ENCODE measurements around the gene PAGE2. TPM values are rescaled to one million over a fixed set of nuclear protein-coding genes. Genes with fewer than 3 reads are reported as not detected.
A peak's percentile ranks its signal among the peaks of the same experiment; 100 is the strongest.

Gene PAGE2
- total and polyA plus RNA-seq, 9 of the 15 experiments (the other 6 are each of a cell fraction or from before 2014, with no cell fraction given) = 0.40 to 3.7 (median 1.5) TPM; not detected in 1

DNA sequence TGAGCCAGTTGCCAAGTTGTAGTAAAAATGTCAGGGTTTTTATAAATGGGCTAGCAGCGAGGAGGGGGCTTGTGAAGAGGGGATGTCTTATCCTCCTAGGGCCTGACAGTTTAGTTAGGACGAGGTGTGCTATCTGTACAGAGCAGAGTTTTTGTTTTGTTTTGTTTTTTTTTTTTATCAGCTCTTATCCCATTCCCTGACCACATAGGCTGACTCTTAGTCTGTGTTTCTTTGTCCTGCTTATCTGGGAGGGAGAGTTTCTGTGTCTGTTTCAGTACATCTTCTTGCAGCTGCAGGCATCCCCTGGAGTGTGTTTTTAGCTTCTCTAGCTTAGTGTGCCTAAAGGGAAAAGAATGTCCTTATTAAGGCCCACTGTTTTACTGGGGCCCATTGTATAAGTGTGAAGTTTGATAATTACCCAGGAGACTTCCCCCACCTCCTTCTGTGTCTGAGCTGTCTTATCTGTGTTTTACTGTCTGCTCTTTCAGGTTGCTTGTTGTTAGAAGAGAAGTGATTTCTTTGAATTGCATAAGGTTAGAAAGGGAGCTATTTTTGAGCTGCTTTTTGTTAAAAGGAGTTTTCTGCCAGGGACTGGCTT, 32.0 kb downstream of the PAGE2 start (continued):
- TF ChIP-seq SMARCA4 (IDR thresholded peaks at IDR 0.05) = peak; percentile 82
- 0 out of 4 replicates have a peak, but pooled peaks of 1 of the 2 experiments have one; percentile 39 for TF ChIP-seq MAZ (CRISPR knock-in tag; conservative IDR thresholded peaks at IDR 0.05 in 1 of 2, IDR thresholded peaks at IDR 0.05 in 1 of 2)
- TF ChIP-seq TCFL5 (CRISPR knock-in tag; conservative IDR thresholded peaks at IDR 0.05) = no peak
- TF ChIP-seq MECOM (CRISPR knock-in tag; IDR thresholded peaks at IDR 0.05) = peak; percentile 60; the same call in 1 of the 2 replicates
- peak; percentile 32; the same call in 1 of the 2 replicates for TF ChIP-seq STAT5A (IDR thresholded peaks at IDR 0.05; ENCODE audit: borderline replicate concordance, low read length)
- TF ChIP-seq, protein P1, sequence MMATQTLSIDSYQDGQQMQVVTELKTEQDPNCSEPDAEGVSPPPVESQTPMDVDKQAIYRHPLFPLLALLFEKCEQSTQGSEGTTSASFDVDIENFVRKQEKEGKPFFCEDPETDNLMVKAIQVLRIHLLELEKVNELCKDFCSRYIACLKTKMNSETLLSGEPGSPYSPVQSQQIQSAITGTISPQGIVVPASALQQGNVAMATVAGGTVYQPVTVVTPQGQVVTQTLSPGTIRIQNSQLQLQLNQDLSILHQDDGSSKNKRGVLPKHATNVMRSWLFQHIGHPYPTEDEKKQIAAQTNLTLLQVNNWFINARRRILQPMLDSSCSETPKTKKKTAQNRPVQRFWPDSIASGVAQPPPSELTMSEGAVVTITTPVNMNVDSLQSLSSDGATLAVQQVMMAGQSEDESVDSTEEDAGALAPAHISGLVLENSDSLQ (IDR thresholded peaks at IDR 0.05) = peak; percentile 77
- TF ChIP-seq CXXC5 (CRISPR knock-in tag; IDR thresholded peaks at IDR 0.05) = peak; percentile 46
- TF ChIP-seq KDM1A (IDR thresholded peaks at IDR 0.05) = peak; percentile 85
- peak; percentile 53; the same call in 1 of the 2 replicates for TF ChIP-seq ZNF766 (CRISPR knock-in tag; conservative IDR thresholded peaks at IDR 0.05)
- TF ChIP-seq ZSCAN29 (IDR thresholded peaks at IDR 0.05) = no peak
- 0 out of 2 replicates have a peak, but pooled peaks have one; percentile 7 for TF ChIP-seq PYGO2 (tag; IDR thresholded peaks at IDR 0.05)
- TF ChIP-seq, protein P2, sequence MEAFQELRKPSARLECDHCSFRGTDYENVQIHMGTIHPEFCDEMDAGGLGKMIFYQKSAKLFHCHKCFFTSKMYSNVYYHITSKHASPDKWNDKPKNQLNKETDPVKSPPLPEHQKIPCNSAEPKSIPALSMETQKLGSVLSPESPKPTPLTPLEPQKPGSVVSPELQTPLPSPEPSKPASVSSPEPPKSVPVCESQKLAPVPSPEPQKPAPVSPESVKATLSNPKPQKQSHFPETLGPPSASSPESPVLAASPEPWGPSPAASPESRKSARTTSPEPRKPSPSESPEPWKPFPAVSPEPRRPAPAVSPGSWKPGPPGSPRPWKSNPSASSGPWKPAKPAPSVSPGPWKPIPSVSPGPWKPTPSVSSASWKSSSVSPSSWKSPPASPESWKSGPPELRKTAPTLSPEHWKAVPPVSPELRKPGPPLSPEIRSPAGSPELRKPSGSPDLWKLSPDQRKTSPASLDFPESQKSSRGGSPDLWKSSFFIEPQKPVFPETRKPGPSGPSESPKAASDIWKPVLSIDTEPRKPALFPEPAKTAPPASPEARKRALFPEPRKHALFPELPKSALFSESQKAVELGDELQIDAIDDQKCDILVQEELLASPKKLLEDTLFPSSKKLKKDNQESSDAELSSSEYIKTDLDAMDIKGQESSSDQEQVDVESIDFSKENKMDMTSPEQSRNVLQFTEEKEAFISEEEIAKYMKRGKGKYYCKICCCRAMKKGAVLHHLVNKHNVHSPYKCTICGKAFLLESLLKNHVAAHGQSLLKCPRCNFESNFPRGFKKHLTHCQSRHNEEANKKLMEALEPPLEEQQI (IDR thresholded peaks at IDR 0.05) = peak; percentile 65; the same call in 1 of the 2 replicates
- TF ChIP-seq ZNF143 (CRISPR knock-in tag; IDR thresholded peaks at IDR 0.05) = no peak
- TF ChIP-seq, protein P3, sequence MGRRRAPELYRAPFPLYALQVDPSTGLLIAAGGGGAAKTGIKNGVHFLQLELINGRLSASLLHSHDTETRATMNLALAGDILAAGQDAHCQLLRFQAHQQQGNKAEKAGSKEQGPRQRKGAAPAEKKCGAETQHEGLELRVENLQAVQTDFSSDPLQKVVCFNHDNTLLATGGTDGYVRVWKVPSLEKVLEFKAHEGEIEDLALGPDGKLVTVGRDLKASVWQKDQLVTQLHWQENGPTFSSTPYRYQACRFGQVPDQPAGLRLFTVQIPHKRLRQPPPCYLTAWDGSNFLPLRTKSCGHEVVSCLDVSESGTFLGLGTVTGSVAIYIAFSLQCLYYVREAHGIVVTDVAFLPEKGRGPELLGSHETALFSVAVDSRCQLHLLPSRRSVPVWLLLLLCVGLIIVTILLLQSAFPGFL (CRISPR knock-in tag; IDR thresholded peaks at IDR 0.05) = no peak
- 0 out of 2 replicates have a peak, but pooled peaks have one; percentile 15 for TF ChIP-seq KHSRP (IDR thresholded peaks at IDR 0.05)
- peak; percentile 28; the same call in 1 of the 2 replicates for TF ChIP-seq RFX1 (IDR thresholded peaks at IDR 0.05)
- TF ChIP-seq GATA2 (CRISPR knock-in tag; IDR thresholded peaks at IDR 0.05) = peak; percentile 40; the same call in 1 of the 2 replicates
- TF ChIP-seq ZNF695 (CRISPR knock-in tag; IDR thresholded peaks at IDR 0.05) = no peak
- peak; percentile 94 for TF ChIP-seq NCOR1 (IDR thresholded peaks at IDR 0.05)
- peak; percentile 64; the same call in 1 of the 2 replicates for TF ChIP-seq KLF16 (IDR thresholded peaks at IDR 0.05)
- TF ChIP-seq, protein P4, sequence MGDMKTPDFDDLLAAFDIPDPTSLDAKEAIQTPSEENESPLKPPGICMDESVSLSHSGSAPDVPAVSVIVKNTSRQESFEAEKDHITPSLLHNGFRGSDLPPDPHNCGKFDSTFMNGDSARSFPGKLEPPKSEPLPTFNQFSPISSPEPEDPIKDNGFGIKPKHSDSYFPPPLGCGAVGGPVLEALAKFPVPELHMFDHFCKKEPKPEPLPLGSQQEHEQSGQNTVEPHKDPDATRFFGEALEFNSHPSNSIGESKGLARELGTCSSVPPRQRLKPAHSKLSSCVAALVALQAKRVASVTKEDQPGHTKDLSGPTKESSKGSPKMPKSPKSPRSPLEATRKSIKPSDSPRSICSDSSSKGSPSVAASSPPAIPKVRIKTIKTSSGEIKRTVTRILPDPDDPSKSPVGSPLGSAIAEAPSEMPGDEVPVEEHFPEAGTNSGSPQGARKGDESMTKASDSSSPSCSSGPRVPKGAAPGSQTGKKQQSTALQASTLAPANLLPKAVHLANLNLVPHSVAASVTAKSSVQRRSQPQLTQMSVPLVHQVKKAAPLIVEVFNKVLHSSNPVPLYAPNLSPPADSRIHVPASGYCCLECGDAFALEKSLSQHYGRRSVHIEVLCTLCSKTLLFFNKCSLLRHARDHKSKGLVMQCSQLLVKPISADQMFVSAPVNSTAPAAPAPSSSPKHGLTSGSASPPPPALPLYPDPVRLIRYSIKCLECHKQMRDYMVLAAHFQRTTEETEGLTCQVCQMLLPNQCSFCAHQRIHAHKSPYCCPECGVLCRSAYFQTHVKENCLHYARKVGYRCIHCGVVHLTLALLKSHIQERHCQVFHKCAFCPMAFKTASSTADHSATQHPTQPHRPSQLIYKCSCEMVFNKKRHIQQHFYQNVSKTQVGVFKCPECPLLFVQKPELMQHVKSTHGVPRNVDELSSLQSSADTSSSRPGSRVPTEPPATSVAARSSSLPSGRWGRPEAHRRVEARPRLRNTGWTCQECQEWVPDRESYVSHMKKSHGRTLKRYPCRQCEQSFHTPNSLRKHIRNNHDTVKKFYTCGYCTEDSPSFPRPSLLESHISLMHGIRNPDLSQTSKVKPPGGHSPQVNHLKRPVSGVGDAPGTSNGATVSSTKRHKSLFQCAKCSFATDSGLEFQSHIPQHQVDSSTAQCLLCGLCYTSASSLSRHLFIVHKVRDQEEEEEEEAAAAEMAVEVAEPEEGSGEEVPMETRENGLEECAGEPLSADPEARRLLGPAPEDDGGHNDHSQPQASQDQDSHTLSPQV (IDR thresholded peaks at IDR 0.05) = 0 out of 2 replicates have a peak, but pooled peaks have one; percentile 14
- no peak for TF ChIP-seq MXI1 (IDR thresholded peaks at IDR 0.05; ENCODE audit: low read depth, low read length)
